COLO668 (cell line): ENCODE data around the gene DIPK1B.

Experiments used
- DNase-seq: peaks from one replicate; lab custom pipeline; 2025; ENCODE audit not compliant: unreplicated experiment; lab: John Stamatoyannopoulos, UW

Gene DIPK1B

DNA sequence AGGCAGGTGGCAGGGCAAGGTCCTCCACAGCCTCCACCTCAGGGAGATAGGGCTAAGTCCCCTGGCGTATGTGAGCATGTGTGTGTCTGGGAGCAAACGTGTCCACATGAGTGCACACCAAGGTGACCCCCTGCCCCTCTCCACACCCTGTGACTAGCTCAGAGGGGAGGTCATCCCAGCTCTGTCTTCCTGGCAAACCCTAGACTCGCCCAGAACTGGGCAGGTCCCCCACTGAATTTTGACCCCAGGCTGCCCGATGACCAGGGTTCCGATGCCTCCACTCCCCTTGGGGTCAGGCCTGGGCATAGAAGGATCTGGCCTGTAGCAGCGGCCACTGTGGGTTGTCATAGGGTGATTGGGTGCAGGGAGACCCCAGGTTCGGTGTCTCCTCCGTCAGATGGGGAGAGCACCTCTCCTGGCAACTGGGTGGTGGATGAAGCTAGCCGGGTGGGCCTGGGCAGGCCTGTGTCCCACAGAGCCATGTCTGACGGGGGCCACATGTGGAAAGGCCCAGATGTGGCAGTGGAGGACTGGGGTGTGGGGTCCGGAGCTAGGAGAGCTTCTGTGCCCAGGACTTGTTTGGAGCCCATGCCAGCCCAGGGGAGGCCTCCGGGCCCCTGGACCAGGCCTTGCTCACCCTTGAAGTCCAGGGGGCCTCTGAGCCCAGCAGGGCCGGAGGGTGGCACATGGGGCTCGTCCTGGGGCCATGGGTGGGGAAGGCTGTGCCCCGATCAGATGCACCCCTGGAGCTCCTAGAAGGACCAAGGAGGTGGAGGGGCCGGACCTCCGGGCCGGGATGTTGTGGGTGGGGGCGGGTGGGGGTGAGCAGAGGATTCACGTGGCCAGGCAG, 6.2 kb downstream of the DIPK1B start:
- DNase-seq, result no peak

DNA sequence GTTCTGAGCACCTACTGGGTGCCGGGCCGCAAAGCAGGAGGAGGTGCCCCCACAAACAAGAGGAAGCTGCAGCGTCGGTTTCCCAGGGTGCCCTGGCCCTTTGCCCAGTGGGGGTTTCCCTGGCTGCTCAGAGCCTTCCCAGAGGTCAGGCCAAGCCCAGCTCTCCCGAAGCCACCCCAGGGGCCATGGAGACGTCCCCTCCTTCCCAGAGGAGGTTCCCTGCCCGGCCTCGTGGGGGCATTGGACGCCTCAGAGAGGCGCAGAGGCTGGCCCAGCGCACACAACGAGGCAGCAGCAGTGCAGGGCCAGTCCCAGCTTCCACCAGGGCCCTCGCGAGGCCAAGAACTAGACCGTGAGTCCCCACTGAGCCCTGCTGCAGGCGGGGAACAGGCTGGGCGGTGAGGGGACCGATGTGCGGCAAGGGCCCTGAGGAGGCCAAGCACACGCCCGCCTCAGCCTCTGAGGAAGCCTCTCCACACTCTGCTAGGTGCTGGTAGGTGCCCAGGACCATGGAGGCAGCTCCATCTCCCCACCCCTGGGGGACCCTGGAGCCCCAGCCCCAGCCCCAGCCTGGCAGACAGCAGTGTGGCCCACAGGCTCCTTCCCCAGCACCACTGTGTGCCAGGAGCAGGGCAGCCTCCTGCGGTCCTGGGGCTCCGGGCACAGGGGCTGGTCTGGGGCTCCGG, 7.0 kb downstream of the DIPK1B start:
- DNase-seq, result peak; percentile 22

DNA sequence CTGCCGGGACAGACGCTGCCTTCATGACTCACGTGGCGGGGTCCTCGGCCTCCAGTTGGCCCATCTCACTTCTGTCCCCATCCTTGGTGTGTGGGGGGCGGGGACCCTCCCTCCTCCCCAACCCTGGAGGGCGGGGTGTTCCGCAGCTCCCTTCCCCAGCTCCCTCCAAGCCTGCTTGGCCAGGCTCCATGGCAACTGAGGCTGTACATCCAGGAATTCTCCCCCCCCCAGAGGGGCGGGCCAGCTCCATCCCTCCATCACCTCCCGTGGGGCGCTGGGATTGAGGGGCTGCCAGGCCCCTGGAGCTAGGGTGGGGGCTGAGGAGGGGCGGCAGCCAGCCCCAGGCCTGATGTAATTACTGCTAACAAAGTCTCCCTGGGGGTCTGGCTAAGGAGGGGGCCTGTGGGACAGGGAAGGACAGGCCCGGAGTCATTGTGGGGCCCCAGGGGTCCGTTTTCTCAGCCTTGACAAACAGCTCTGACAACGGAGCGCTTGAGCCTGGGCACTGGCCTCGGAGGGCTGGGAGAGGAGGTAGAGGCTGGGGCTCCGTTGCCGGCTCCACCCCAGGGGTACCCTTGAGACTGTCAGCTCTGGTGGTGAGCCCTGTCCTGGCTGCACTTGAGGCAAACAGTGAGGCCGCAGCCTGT, 8.0 kb downstream of the DIPK1B start:
- DNase-seq, result no peak

DNA sequence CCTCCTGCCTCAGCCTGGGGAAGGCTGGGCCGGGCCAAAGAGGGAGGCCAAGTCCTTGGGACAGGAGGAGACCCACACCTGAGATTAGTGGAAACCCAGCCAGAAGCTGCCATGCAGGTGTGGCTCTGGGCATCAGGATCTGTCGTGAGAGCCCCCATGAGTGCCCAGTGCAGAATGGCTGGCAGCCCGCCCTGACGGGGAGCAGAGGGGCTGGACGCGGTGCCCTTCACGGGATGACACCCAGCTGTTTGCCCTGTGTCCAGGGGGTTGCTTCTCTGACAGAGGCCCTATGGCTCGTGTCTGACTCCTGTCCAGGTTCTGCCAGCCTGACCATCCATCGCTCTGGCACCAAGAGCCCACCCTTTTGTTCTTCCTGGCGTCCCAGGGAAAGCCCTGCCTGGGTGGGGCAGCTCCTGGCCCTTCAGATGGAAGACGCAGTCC, 8.5 kb downstream of the DIPK1B start:
- no peak for DNase-seq

DNA sequence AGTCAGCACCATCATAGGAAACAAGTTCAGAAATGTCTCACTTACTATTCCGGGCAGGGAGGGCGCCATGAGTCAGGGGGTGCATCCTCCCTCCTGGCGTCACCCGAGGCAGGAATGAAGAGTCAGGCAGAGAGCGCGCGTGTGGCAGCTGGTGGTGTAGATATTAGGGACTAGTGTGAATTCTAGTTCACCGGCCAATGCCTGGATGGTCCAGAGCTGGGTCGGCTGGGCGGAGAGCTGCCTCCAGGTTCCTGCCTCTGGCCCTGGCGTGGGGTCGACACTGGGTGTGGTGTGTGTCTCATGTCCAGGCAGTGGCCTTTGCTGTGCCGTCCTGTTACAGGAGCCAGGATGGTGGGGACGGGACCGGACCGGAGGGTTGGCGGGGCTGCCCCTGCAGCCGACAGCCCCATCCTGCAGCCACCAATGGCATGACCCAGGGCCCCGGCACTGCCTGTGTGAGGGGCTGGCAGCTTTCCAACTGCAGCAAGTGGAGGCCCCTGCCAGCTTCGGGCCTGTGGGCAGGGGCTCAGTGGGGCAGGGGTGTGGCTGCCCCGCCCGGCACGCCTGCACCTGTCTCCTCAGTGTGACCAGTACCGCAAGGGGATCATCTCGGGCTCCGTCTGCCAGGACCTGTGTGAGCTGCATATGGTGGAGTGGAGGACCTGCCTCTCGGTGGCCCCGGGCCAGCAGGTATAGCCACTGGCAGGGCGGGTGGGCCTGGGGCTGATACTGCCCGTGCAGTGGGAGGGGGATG, 9.1 kb downstream of the DIPK1B start:
- DNase-seq, result peak; percentile 78

DNA sequence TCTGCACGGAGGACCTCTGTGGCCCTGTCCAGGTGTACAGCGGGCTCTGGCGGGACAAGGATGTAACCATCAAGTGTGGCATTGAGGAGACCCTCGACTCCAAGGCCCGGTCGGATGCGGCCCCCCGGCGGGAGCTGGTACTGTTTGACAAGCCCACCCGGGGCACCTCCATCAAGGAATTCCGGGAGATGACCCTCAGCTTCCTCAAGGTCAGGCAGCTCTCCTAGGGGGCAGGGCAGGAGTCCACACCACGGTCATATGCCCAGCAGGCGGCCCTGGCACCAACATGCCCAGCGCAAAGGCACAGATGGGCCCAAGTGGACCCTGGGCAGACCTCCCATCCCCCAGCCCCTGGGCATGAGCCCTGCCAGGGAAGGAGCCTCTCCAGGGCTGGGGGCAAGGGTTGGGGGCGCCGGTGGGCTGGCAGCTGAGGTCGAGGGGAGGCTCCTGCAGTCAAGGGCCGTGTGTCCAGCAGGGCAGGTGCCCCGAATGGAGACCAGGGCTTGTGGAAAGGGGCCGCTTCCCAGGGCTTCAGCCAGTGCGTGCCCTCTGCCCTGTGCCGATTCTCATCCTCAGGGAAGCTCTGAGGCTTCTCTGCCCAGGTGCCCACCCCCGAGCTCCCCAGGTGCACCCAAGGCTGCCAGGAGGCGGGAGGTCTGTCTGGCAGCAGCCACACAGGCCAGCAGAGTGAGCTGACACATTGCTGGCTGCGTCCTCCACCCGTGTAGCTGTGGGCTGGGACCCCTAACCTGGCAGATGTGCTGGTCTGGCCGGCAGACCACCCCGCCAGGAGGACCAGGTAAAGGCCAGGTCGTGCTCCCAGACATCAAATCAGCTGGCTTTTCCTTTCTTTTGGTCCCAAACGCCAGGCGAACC, 10.0 kb downstream of the DIPK1B start:
- no peak for DNase-seq

DNA sequence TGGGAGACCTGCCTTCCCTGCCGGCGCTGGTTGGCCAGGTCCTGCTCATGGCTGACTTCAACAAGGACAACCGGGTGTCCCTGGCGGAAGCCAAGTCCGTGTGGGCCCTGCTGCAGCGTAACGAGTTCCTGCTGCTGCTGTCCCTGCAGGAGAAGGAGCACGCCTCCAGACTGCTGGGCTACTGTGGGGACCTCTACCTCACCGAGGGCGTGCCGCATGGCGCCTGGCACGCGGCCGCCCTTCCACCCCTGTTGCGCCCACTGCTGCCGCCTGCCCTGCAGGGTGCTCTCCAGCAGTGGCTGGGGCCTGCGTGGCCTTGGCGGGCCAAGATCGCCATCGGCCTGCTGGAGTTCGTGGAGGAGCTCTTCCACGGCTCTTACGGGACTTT, 10.6 kb downstream of the DIPK1B start:
- DNase-seq, result peak; percentile 39

DNA sequence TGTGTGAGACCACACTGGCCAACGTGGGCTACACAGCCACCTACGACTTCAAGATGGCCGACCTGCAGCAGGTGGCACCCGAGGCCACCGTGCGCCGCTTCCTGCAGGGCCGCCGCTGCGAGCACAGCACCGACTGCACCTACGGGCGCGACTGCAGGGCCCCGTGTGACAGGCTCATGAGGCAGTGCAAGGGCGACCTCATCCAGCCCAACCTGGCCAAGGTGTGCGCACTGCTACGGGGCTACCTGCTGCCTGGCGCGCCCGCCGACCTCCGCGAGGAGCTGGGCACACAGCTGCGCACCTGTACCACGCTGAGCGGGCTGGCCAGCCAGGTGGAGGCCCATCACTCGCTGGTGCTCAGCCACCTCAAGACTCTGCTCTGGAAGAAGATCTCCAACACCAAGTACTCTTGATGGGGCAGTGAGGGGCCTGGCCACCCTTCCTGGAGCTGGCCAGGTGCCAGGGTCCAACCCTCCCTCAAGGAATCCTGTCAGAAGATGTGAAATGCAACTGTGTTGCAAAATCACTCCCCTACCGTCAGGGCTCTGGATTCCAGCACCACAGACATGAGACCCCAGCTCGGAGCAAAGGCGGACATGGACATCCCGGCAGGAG, 11.1 kb downstream of the DIPK1B start:
- no peak for DNase-seq

DNA sequence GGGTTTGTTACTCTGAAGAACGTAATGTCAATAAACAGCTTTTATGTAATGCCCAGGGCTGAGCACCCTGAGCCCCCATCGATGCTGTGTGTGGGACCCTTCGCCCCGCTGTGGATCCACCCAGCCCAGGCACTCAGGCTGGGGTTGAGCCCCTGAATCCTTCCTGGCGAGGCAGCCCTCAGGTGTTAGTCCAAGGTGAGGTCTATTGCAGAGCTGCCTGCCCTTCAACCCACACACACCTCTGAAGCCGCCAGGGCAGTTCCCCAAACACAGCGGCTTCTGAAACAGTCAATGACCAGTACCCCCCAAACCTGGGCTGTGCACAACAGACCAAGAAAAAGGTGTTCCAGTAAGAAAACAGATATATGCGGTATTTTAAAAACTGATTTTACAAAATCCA, 11.6 kb downstream of the DIPK1B start:
- DNase-seq, result no peak

DNA sequence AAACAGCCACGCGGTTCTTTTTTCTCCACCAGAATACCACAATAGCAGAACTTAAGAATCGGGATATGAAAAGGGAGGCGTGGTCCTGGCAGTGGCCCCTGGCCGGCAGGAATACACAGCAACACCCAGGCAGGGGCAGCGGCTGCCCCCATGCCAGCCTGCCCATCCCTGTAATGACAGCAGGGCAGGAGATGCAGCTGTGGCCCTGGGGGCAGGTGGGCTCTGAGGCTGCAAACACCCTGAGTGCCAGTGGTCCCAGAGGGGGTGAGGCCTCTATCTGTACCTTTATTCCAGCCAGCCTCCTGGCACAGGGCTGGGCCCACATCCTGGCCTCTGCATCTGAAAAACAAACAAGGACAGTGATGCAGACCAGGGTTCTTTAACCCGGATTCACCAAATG, 12.4 kb downstream of the DIPK1B start:
- no peak for DNase-seq

DNA sequence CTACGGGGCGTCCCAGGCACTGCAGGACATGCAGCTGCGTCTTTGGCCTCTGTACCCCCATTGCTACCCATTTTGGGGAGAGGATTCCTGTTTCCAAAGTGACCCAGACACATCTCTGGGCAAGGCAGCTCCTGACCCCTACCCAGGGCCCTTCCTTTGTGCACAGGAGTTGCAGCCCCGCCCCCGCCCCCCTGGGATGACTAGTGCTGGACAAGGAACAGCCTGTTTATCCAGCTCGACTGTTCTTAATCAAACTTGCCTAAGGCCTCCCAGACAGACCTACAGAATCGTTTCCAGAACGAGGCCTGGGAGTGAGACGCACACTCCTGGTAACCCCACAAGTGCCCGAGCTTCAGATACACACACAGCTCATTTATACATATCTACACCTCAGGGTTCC, 13.2 kb downstream of the DIPK1B start:
- DNase-seq, result no peak

DNA sequence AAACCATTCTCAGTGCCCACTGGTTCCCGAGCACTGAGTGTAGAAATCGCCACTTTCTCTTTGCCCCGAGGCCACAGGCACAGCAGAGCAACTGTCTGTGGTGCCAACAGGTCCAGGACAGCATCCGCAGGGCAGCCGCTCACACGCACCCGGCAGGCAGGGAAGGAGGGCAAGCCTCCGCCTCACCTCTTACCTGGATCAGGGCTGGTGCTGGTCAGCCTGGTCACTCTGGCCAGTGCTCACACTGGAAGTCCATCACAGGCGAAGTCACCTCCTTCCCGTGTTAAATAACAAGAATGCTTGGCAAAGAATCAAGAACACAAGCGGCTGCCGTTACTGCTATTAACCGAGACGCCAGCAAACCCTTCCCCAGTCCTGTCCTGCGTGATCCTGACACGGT, 13.7 kb downstream of the DIPK1B start:
- no peak for DNase-seq

DNA sequence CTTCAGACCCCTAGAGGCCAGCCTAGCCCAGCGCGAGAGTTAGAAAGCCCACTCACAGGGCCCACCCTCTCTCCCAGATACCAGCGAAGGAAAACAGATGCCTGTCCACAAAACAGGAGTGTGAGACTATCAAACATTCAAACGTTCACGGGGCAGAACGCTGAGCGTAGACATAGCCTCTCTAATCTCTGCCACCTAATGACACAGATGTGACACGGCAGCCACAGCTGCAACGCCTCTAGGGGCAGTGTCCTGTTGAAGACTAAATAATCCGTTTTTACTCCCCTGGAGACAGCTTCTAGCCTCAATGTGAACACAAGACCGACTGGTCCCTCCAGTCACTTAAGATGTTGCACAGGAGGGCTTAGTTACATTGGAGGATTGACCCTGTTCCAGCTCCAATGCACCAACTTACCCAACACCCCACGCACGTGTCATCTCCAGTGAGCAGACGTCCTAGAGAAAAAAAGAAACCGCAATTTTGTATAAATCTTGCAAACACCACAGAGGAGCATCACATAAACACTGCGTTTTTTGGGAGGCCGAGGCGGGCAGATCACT, 14.3 kb downstream of the DIPK1B start:
- peak; percentile 54 for DNase-seq

DNA sequence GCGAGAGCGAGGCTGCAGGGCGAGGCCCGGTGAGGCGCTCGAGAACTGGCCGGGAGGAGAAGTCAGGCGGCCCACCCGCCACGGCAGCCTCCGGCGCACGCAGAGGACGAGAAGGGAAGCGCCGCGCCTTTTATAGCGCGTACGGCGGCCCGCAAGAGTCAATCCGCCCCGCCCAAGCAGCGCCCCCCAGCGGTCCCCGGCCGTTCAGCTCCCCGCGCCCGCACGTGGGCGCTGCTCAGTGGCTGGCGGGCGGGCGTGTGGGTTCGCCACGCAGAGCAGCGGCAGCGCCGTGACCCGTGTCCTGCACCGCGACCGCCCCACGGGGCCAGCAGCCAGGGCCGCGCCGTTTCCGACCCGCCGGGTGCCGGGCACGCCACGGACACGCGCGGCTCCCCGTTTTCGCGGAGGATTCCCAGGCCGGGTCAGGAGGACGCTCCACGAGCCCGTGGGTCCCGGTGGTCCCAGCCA, 15.7 kb downstream of the DIPK1B start:
- DNase-seq, result peak; percentile 94

DNA sequence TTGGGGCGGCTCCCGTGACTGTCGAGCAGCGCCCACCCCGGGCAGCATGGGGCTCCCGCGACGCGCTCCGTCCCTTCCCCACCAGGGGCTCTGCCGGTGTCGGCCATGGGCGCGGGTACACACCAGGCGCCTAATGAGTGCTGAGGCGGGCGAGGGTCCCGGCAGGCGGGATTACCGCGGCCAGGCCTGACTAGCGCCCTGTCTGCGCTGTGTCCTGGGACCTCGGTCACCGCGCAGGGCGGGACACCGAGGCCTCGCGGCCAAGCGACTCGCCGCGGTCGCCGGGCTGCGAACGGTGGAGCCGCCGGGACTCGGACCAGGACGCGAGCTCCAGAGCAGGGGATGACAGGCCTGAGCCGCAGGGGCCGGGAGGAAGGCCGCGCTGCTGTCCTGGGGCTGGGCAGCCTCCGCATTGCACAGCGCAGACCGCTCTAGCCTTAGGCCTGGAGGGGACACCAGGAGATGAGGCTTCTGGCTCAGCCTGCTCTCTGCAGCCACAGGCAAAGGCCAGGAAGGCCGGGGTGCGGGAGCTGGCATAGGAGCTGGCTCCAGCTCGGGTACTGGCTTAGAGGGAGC, 16.3 kb downstream of the DIPK1B start:
- DNase-seq, result peak; percentile 53

DNA sequence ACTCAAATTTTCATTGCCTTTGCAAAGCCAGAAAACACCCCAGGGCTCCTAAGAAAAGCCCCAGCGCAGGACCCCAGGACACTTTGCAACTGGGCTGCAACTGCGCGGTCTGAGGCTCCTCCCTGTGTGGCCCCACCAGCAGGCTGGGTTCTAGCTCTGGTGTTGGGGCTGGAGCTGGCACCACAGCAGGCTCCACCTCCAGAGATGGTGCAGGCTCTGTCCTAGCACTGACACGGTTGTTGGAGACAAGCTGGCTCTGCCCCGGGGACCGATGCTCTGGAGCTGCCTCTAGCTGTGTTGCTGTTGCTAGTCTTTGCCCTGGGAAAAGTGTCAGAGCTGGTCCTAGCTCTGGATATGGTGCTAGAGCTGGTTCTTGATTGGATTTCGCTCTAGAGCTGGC, 16.8 kb downstream of the DIPK1B start:
- DNase-seq, result no peak

DNA sequence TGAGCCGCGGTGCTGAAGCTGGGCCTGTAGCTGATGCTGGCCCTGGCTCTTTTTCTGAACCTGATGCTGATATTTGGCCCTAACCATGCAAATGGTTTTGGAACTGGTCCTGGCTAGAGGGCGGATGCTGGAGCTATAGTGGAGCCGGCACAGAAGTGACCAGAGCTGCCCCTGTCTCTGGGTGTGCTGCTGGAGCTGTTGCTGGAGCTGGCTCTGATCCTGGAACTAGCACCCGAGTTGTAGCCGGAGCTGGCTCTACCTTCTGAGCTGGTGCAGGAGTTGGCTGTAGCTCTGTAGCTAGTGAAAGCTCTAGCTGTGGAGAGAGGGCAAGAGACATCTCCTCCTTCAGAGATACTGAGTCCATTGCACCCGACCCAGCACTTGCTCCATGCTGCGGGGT, 17.6 kb downstream of the DIPK1B start:
- no peak for DNase-seq

DNA sequence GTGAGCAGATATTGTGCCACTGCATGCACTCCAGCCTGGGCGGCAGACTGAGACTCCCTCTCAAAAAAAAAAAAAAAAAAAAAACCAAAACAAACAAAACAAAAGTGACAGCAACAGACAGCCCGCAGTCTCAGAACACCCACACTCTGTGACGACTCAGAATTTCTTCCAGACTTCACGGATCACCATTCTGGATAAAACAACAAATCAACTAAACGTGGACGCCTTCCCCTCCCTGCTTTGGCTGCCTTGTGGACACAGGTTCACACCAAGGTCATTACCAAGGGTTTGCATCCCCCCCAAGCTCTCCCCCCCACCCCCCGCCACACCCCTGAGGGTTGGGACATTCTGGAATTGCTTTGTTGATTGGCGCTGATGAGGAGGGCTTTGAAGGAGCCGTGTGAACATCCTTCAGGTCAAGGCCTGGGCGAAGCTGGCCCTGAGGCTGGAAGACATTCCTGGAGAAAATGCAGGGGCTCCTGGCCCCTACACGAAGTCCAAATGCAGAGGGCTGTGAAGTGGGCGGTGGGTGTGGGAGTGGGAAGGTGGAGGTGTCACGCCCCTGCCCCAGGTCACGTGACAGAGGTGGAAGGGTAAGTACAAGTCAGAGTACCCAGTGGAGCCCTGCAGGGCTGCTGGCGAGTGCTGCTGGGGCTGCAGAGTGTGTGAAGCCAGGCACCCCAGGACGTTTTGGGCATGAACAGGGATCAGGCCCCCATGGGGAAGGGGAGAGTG, 20.2 kb downstream of the DIPK1B start:
- DNase-seq, result no peak
